Natural killer cell treated with Interleukin-12 subunit alpha and Interleukin-12 subunit beta and Interleukin-15 and Interleukin-18, amount 100 ng/mL, for 72 hours (primary cell): ENCODE results near the gene PRICKLE4. TPM values are rescaled to one million over a fixed set of nuclear protein-coding genes. Genes with fewer than 3 reads are reported as not detected.

ENCODE experiments used
- total RNA-seq, 2 donors: library from RNA; stranded (reverse); gene quantifications; one replicate each; pipeline ENCODE4 v1.2.3, GENCODE V29; 2022

PRICKLE4 gene
- total RNA-seq, 2 donors from 2014 or later: not detected

Other genes starting within 250 kb of the PRICKLE4 start
- gene FOXP4, start 234.4 kb upstream of the PRICKLE4 start, total RNA-seq: 100 to 1,000 TPM in 1 of 2 donors, 10 to 100 TPM in 1; 52.4 to 110 TPM
- gene MDFI, start 142.3 kb upstream of the PRICKLE4 start, total RNA-seq: not detected
- gene TFEB, start 45.2 kb upstream of the PRICKLE4 start, total RNA-seq: 10 to 100 TPM; 36.0 to 40.1 TPM
- not detected for gene PGC, start 33.4 kb upstream of the PRICKLE4 start, total RNA-seq
- 1 to 10 TPM; 7.4 to 9.5 TPM for gene FRS3, start 882 bp upstream of the PRICKLE4 start, total RNA-seq
- 100 to 1,000 TPM; 208 to 284 TPM for gene TOMM6, start 6.9 kb downstream of the PRICKLE4 start, total RNA-seq
- 10 to 100 TPM in 1 of 2 donors, 1 to 10 TPM in 1; 8.2 to 15.3 TPM for gene USP49, start 114.6 kb downstream of the PRICKLE4 start, total RNA-seq
- 10 to 100 TPM; 25.5 to 33.0 TPM for gene MED20, start 140.4 kb downstream of the PRICKLE4 start, total RNA-seq
- 10 to 100 TPM; 48.3 to 73.9 TPM for gene BYSL, start 140.7 kb downstream of the PRICKLE4 start, total RNA-seq
- gene CCND3, start 161.0 kb downstream of the PRICKLE4 start, total RNA-seq: 100 to 1,000 TPM; 382 to 466 TPM